ENCODE measurements around the gene SPATA46.

DNA sequence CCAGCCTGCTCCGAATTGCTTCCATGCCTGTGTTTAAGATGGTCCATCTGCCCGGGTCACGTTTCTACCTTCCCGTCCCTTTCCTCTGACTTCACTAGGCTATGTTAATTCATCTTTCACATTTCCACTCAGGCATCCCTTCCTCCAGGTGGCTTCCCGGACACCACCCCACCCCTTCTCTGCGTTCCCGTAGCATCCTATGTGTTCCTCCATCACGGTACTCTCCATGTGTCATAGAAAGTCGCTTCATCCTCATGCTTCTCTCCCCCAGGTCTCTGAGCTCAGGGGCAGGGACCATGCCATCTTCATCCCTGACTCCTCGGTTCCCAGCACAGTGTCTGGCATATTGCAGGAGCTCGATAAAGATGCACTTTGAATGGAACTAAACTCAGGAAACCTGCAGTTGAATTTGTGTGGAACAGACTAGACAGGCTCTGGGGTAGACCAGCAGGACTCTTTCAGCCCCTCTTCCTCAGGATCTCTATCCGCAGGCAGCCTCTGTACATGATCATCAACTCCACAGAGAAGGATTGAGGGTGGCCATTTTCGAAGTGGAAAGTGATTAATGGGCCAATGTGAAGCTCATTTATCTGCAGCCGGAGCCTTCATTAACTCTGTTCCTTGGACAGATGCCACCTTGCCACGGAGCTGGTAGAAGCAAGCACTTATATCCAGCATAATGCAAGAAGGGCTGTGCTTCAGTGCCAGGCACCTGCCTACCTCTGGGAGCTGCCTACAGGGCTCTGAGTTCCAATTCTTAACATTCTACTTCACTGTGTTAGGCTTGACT is 13.9 kb upstream of the SPATA46 start:
- no peak for TF ChIP-seq POLR2A (IDR thresholded peaks at IDR 0.05)
- TF ChIP-seq, protein P1, sequence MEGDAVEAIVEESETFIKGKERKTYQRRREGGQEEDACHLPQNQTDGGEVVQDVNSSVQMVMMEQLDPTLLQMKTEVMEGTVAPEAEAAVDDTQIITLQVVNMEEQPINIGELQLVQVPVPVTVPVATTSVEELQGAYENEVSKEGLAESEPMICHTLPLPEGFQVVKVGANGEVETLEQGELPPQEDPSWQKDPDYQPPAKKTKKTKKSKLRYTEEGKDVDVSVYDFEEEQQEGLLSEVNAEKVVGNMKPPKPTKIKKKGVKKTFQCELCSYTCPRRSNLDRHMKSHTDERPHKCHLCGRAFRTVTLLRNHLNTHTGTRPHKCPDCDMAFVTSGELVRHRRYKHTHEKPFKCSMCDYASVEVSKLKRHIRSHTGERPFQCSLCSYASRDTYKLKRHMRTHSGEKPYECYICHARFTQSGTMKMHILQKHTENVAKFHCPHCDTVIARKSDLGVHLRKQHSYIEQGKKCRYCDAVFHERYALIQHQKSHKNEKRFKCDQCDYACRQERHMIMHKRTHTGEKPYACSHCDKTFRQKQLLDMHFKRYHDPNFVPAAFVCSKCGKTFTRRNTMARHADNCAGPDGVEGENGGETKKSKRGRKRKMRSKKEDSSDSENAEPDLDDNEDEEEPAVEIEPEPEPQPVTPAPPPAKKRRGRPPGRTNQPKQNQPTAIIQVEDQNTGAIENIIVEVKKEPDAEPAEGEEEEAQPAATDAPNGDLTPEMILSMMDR (IDR thresholded peaks at IDR 0.05): no peak
